ENCODE data around the gene STK35. TPM values are rescaled to one million over a fixed set of nuclear protein-coding genes. Genes with fewer than 3 reads are reported as not detected.

Gene STK35
- total and polyA plus RNA-seq, 4 experiments from 2014 or later, result 5.9 to 19.3 (median 12.5) TPM

DNA sequence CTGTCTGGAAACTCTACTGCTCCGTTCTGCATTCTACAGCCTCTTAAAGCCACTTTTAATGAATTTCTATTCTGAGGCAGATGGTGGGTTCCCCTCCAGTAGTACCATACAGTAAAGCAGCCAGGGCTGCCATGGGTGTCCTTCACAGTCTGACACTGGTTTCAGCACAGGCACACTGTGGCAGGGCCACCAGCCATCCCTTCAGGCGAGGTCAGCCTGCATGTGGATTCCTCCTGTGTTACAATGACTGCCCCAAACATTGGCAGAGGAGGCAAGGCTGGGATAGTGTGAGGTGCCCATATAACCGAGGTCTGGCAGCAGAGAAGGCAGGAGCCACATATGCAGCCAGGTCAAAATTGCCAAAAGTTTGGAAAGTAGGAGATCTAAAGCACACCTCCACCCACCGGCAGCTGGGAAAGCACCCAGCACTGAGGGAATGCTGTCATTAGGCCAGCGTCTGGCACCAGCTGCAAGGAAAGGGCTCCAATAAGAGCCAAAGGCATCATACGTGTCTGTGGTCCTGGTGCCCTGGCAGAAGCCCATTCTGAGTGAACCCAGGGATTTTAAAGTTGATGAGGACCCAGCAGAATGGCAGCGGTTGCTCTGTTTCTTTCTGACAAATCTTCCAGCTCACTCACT lies 24.0 kb downstream of the STK35 start:
- Histone ChIP-seq H3K27me3 (ENCODE audit: insufficient read depth, low read length) (no peaks in the 10 kb centered on the region), H3K4me1 (ENCODE audit: insufficient read depth, low read length) (peaks cover 47% of the 10 kb centered on the region), H3K9me3 (ENCODE audit: control insufficient read depth in 1 of 2, low read length in 2 of 2) (no peaks in the 10 kb centered on the region), H3K4me3 (ENCODE audit: low read length in 2 of 2) (no peak overlapping the region), H3K27ac (ENCODE audit: low read depth, low read length) (no peak overlapping the region), H3K36me3 (ENCODE audit: insufficient read depth, low read length) (no peaks in the 10 kb centered on the region)
- intact Hi-C loops (cut with micrococcal nuclease), result no loop called here
- Mint-ChIP-seq H3K27ac (peak overlapping the region in 1 of 7 donors; percentile 3), H3K4me1 (peaks cover 56 to 90% (median 74%) of the 10 kb centered on the region in 4 donors), H3K9me3 (peaks cover 0 to 2% (median 0%) of the 10 kb centered on the region in 8 donors), H3K36me3 (peaks cover 19 to 23% of the 10 kb centered on the region in 2 donors), H3K4me3 (no peak overlapping the region), H3K27me3 (no peaks in the 10 kb centered on the region)
- no peak for DNase-seq
- ChIA-PET POLR2A (ENCODE audit: partially characterized antibody) (no interaction called here), CTCF (ENCODE audit: partially characterized antibody) (no interaction called here)

GRCh38 chr20:2127238-2127637 lies 25.6 kb downstream of the STK35 start:
- H3K4me1 Mint-ChIP-seq, result peaks cover 52 to 82% (median 69%) of the 10 kb centered on the region in 4 donors
- peaks cover 0 to 2% (median 0%) of the 10 kb centered on the region in 8 donors for H3K9me3 Mint-ChIP-seq
- H3K9me3 ChIP-seq (ENCODE audit: control insufficient read depth in 1 of 2, low read length in 2 of 2), result no peaks in the 10 kb centered on the region
- no peak for DNase-seq
- ChIA-PET CTCF (ENCODE audit: partially characterized antibody) (no interaction called here), POLR2A (ENCODE audit: partially characterized antibody) (no interaction called here)
- peaks cover 7 to 12% of the 10 kb centered on the region in 2 donors for H3K36me3 Mint-ChIP-seq
- no peak overlapping the region for H3K4me3 Mint-ChIP-seq
- H3K27ac Mint-ChIP-seq, result peak overlapping the region in 3 of 7 donors; percentile 32 to 50 (median 42)
- peaks cover 42% of the 10 kb centered on the region for H3K4me1 ChIP-seq (ENCODE audit: insufficient read depth, low read length)
- no peaks in the 10 kb centered on the region for H3K36me3 ChIP-seq (ENCODE audit: insufficient read depth, low read length)
- no peak overlapping the region for H3K27ac ChIP-seq (ENCODE audit: low read depth, low read length)
- H3K27me3 Mint-ChIP-seq, result no peaks in the 10 kb centered on the region
- H3K4me3 ChIP-seq (ENCODE audit: low read length in 2 of 2), result no peak overlapping the region
- intact Hi-C loops (cut with micrococcal nuclease), result no loop called here
- H3K27me3 ChIP-seq (ENCODE audit: insufficient read depth, low read length), result no peaks in the 10 kb centered on the region

DNA sequence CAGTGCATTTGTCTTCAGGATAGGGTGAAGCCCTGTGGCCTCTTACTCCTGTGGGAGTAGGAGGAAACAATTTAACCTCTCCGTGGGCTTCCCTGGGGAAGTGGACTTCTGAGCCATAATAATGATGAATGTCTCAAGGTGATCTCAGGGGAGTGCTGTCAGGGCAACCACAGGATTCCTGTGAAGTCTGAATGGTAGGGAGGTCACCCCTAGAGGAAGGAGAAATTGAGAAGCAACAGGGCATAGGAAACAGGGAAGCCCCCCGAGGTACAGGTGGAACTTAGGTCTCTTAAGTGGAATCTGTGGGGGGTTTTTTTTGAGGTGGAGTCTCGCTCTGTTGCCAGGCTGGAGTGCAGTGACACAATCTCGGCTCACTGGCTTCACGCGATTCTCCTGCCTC lies 26.9 kb downstream of the STK35 start:
- no peaks in the 10 kb centered on the region for H3K36me3 ChIP-seq (ENCODE audit: insufficient read depth, low read length)
- intact Hi-C loops (cut with micrococcal nuclease), result no loop called here
- no peak overlapping the region for H3K4me3 ChIP-seq (ENCODE audit: low read length in 2 of 2)
- H3K27ac ChIP-seq (ENCODE audit: low read depth, low read length), result no peak overlapping the region
- Mint-ChIP-seq H3K9me3 (peaks cover 0 to 2% (median 0%) of the 10 kb centered on the region in 8 donors), H3K27me3 (no peaks in the 10 kb centered on the region), H3K36me3 (peaks cover 7 to 10% of the 10 kb centered on the region in 2 donors), H3K27ac (no peak overlapping the region), H3K4me3 (peak overlapping the region in 1 of 8 donors; percentile 8), H3K4me1 (peaks cover 50 to 84% (median 68%) of the 10 kb centered on the region in 4 donors)
- ChIA-PET POLR2A (ENCODE audit: partially characterized antibody) (no interaction called here), CTCF (ENCODE audit: partially characterized antibody) (no interaction called here)
- no peaks in the 10 kb centered on the region for H3K27me3 ChIP-seq (ENCODE audit: insufficient read depth, low read length)
- no peaks in the 10 kb centered on the region for H3K9me3 ChIP-seq (ENCODE audit: control insufficient read depth in 1 of 2, low read length in 2 of 2)
- DNase-seq, result no peak
- H3K4me1 ChIP-seq (ENCODE audit: insufficient read depth, low read length), result peaks cover 38% of the 10 kb centered on the region

DNA sequence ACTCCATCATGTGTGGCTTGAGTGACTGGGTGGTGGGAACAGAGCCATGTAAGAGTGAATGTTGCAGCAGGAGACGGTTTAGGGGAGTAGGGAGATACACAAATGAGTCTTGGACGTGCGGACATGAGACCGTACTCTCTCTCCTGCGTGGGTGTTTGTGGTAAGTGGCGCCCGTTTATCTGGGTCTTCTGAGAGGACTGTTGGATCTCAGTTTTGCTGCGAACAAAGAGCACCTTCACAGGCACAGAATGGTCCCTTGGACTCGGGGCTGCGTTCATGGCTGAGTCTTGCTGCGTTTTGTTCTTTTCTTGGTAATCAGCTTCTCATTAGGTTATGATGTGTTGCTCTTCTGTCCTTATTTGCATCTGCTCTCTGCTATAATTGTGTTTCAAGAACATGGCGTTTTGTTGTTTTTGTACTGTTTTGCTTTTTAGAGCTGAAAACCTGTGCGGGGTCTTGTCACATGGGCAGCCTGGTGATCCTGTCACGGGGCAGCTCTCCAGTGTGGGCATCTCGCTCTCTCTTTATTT lies 28.5 kb downstream of the STK35 start:
- Mint-ChIP-seq H3K36me3 (peaks cover 6 to 7% of the 10 kb centered on the region in 2 donors), H3K27ac (peak overlapping the region in 5 of 7 donors; percentile 0 to 78 (median 53)), H3K9me3 (peaks cover 0 to 2% (median 0%) of the 10 kb centered on the region in 8 donors), H3K4me3 (no peak overlapping the region), H3K4me1 (peaks cover 44 to 73% (median 58%) of the 10 kb centered on the region in 4 donors), H3K27me3 (no peaks in the 10 kb centered on the region)
- no peak for DNase-seq
- POLR2A ChIA-PET (ENCODE audit: partially characterized antibody), result no interaction called here
- Histone ChIP-seq H3K27ac (ENCODE audit: low read depth, low read length) (no peak overlapping the region), H3K4me1 (ENCODE audit: insufficient read depth, low read length) (peaks cover 34% of the 10 kb centered on the region), H3K9me3 (ENCODE audit: control insufficient read depth in 1 of 2, low read length in 2 of 2) (no peaks in the 10 kb centered on the region), H3K36me3 (ENCODE audit: insufficient read depth, low read length) (no peaks in the 10 kb centered on the region), H3K27me3 (ENCODE audit: insufficient read depth, low read length) (no peaks in the 10 kb centered on the region), H3K4me3 (ENCODE audit: low read length in 2 of 2) (no peak overlapping the region)
- intact Hi-C loops (cut with micrococcal nuclease), result no loop called here
- CTCF ChIA-PET (ENCODE audit: partially characterized antibody), result no interaction called here

DNA sequence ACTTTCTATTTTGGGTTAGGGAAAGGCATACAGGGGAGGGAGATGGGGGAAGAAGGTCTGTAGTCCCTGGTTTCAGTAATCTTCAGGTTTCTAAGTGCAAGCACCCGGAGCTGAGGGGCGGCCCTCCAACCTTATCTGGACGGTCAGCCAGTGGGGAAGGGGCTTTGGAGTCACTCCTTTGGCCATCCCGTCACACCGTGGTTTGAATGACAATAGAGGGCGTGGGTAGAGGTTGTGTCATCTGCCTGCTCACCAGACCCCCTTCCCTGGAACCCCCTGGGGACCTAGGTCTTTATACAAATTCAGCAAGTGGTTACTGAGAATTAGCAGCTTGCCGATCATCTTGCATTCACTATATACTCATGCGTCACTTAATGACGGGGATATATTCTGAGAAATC lies 29.1 kb downstream of the STK35 start:
- no peaks in the 10 kb centered on the region for H3K27me3 ChIP-seq (ENCODE audit: insufficient read depth, low read length)
- no peaks in the 10 kb centered on the region for H3K9me3 ChIP-seq (ENCODE audit: control insufficient read depth in 1 of 2, low read length in 2 of 2)
- CTCF ChIA-PET (ENCODE audit: partially characterized antibody), result no interaction called here
- peaks cover 38 to 67% (median 53%) of the 10 kb centered on the region in 4 donors for H3K4me1 Mint-ChIP-seq
- peaks cover 3 to 7% of the 10 kb centered on the region in 2 donors for H3K36me3 Mint-ChIP-seq
- POLR2A ChIA-PET (ENCODE audit: partially characterized antibody), result no interaction called here
- no peaks in the 10 kb centered on the region for H3K36me3 ChIP-seq (ENCODE audit: insufficient read depth, low read length)
- H3K27ac ChIP-seq (ENCODE audit: low read depth, low read length), result no peak overlapping the region
- H3K4me3 ChIP-seq (ENCODE audit: low read length in 2 of 2), result no peak overlapping the region
- DNase-seq, result no peak
- peaks cover 0 to 2% (median 0%) of the 10 kb centered on the region in 8 donors for H3K9me3 Mint-ChIP-seq
- peaks cover 32% of the 10 kb centered on the region for H3K4me1 ChIP-seq (ENCODE audit: insufficient read depth, low read length)
- no peaks in the 10 kb centered on the region for H3K27me3 Mint-ChIP-seq
- H3K4me3 Mint-ChIP-seq, result no peak overlapping the region
- intact Hi-C loops (cut with micrococcal nuclease), result no loop called here
- no peak overlapping the region for H3K27ac Mint-ChIP-seq

GRCh38 chr20:2131366-2131765 lies 29.7 kb downstream of the STK35 start:
- H3K4me1 Mint-ChIP-seq, result peaks cover 37 to 64% (median 50%) of the 10 kb centered on the region in 4 donors
- intact Hi-C loops (cut with micrococcal nuclease), result no loop called here
- peaks cover 0 to 2% (median 0%) of the 10 kb centered on the region in 8 donors for H3K9me3 Mint-ChIP-seq

GRCh38 chr20:2132461-2132901 lies 30.9 kb downstream of the STK35 start:
- Histone ChIP-seq H3K27ac (ENCODE audit: low read depth, low read length) (no peak overlapping the region), H3K36me3 (ENCODE audit: insufficient read depth, low read length) (no peaks in the 10 kb centered on the region), H3K4me1 (ENCODE audit: insufficient read depth, low read length) (peaks cover 16% of the 10 kb centered on the region), H3K27me3 (ENCODE audit: insufficient read depth, low read length) (no peaks in the 10 kb centered on the region), H3K9me3 (ENCODE audit: control insufficient read depth in 1 of 2, low read length in 2 of 2) (no peaks in the 10 kb centered on the region), H3K4me3 (ENCODE audit: low read length in 2 of 2) (no peak overlapping the region)
- no peak overlapping the region for H3K4me3 Mint-ChIP-seq
- H3K27ac Mint-ChIP-seq, result peak overlapping the region in 1 of 7 donors; percentile 33
- intact Hi-C loops (cut with micrococcal nuclease), result no loop called here
- ChIA-PET CTCF (ENCODE audit: partially characterized antibody) (no interaction called here), POLR2A (ENCODE audit: partially characterized antibody) (interaction anchor here (1.2 kb wide), 1 partner anchor 88 kb away, joined by 3 read pairs; no protein-coding TSS in a partner anchor)
- no peaks in the 10 kb centered on the region for H3K27me3 Mint-ChIP-seq
- H3K4me1 Mint-ChIP-seq, result peaks cover 34 to 58% (median 48%) of the 10 kb centered on the region in 4 donors
- H3K36me3 Mint-ChIP-seq, result peaks cover 3% of the 10 kb centered on the region in 2 donors
- no peak for DNase-seq
- H3K9me3 Mint-ChIP-seq, result peaks cover 0 to 5% (median 0%) of the 10 kb centered on the region in 8 donors

More at GRCh38 chr20:2131366-2131765, 29.7 kb downstream of the STK35 start:
- Mint-ChIP-seq H3K27ac (no peak overlapping the region), H3K4me3 (no peak overlapping the region), H3K36me3 (peaks cover 3 to 7% of the 10 kb centered on the region in 2 donors), H3K27me3 (no peaks in the 10 kb centered on the region)
- Histone ChIP-seq H3K27ac (ENCODE audit: low read depth, low read length) (no peak overlapping the region), H3K4me3 (ENCODE audit: low read length in 2 of 2) (no peak overlapping the region), H3K4me1 (ENCODE audit: insufficient read depth, low read length) (peaks cover 27% of the 10 kb centered on the region), H3K27me3 (ENCODE audit: insufficient read depth, low read length) (no peaks in the 10 kb centered on the region), H3K36me3 (ENCODE audit: insufficient read depth, low read length) (no peaks in the 10 kb centered on the region), H3K9me3 (ENCODE audit: control insufficient read depth in 1 of 2, low read length in 2 of 2) (no peaks in the 10 kb centered on the region)
- ChIA-PET POLR2A (ENCODE audit: partially characterized antibody) (no interaction called here), CTCF (ENCODE audit: partially characterized antibody) (interaction anchor here (1.1 kb wide), 1 partner anchor 334 kb away, joined by 3 read pairs; no protein-coding TSS in a partner anchor)
- DNase-seq, result no peak

All from CD4-positive, alpha-beta memory T cell (primary cell).